GM18505 (cell line): ENCODE measurements around the gene OSBPL10.
"Not testable (repeated sequence)": the region's sequence is repeated elsewhere in the genome, so short reads cannot be mapped to it uniquely, and the experiment has no call there.

Source experiments
- ATAC-seq: cut with Tn5 transposase; IDR thresholded peaks from one replicate; pipeline ENCODE4 v1.9.1; 2021; ENCODE audit not compliant: unreplicated experiment
- POLR2A ChIP-seq: IDR thresholded peaks from 4 replicates; pipeline ENCODE4 v1.6.1; 2011; ENCODE audit warnings: borderline replicate concordance; ENCODE audit not compliant: insufficient read depth, insufficient read length; ENCODE audit errors: extremely low read depth

The OSBPL10 gene

DNA sequence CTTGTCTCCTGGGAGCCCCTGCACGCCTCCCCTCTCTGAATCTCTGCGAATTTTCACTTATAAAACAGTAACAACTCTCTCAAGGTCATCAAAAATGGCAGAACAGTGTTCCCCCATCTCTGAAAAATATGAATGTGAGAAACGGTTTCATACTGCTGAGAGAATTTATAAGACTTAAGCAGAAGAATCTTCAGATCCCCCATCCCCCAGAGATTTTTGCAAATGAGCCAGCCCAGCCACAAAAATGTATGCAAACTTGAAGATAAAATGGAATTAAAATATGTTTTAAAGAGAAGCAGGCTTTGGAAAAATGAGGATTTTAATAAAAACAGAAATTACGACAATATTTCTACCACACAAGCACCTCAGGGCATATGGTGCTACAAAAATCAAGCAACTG lies 275.3 kb downstream of the OSBPL10 start:
- ATAC-seq: no peak
- no peak for TF ChIP-seq POLR2A

DNA sequence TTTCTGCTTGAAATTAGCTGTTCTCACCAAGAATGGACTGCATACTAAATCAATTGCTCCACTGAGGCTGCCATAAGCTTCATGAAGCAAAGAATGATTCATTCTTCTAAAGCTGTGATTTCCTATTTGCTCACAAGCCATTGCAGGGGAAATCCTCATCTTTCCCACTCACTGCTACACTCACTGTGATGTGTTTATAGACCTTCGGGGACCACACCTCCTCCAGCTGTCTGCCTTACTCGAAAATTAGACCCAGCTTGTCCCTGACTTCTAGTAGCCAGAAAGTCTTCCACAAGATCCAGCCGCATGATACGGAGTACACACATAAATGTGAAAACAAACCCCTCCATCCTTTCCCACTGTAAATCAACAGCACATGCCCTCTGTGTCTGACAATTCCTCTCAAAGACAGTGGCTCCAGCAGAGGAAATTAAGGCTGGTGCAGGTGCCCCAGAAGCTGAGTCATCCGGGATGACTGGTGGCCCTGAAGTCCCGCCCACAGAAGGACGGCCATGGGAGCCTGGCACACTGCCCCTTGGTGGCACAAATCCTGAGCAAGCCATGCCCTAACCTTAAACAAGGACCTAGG lies 276.4 kb downstream of the OSBPL10 start:
- TF ChIP-seq POLR2A: no peak
- ATAC-seq: no peak

DNA sequence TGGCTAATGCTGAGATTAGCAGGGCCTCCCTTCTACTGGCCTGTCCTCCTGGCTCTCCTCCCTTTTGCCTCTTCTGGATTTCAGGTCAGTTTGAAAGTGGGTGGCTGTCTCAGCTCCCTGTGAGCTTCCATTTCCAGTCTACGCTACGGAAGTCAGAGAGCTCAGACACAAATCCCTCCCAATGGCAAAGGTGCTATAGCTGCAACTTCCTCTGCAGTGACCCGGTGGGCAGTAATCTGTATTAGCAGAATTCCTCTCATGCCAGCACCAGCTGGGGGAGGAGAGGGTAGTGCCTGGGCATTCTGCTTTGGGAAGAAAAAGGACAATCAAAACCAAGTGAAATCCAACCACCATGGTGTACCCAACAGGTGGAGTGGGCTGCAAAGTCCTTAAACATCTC lies 276.9 kb downstream of the OSBPL10 start:
- no peak for ATAC-seq
- TF ChIP-seq POLR2A: no peak

DNA sequence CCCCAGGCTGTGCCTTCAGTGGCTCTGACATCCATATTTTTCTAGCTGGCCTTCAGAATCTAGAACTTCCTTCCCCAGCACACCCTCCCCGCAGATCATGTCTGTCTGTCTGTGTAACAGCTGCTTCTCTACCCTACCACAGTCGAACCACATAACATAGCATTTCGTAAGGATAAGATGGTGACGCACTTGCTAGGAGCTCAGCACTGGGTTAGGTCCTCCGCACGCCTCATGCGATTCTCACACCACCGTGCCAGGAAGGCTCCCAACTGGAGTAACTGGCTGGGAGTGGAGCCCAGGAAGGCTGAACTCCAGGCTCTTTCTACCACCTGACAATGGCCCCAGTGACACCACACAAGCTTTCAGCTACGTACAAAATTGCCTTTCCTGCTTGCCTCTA lies 279.8 kb downstream of the OSBPL10 start:
- ATAC-seq: no peak
- TF ChIP-seq POLR2A: no peak

DNA sequence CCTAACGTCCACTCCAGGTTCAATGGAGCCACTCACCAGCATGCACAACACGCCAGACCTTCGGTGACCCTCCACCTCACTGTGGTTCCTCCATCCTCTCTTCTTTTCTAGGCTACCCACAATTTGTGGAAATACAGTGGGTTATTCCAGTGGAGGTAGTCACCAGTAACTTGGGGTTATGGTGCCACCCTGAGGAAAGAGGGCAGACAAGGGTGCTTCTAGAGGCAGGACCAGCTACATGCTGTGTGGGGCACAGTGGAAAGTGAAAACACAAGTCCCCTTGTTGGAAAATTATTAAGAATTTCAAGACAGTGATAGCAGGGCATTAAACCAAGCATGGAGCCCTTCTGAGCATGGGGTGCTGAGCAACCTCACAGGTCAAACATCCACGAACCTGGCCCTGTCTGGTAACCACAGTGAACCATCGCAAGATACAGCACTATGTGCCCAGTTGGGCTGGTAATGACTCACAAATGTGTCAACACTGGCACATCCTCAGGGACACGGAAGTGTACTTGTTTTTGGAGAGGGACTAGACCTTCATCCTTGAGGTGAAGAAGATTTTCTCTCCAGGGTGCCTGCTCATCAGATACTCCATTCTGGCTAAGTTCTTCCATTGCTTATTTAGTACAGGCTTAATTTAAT lies 281.6 kb downstream of the OSBPL10 start:
- ATAC-seq: no peak
- TF ChIP-seq POLR2A: no peak

DNA sequence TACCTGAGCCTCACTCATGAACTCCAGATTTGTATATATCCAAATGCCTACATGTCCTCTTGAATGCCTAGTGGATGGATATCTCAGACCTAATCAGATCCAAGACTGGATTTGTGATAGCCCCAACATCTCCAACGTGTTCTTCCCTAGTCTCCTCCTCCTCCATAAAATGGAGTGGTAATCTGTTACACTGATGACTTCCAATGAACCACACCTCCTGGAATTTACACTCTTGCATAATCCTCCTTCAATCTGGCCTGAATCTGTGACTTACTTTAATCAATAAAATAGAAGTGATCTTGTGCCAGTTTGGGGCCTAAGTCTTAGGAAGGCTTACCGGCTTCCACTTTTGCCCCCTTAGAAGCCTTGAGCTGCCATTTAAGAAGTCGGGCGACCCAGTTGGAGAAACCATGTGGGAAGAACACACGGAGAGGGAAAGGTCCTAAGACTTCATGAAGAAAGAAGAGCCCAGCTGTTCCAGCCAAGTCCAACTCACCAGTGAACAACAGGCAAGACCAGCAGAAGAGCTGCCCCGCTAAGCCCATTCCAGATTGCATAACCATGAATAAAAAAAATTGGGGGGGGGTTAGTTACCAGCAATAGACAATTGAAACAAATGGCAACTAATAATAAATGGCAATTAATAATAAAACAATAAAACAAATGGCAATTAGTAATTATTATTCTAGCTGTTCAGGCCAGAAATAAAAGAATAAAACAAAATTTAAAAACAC lies 284.1 kb downstream of the OSBPL10 start:
- TF ChIP-seq POLR2A: no peak
- no peak for ATAC-seq

DNA sequence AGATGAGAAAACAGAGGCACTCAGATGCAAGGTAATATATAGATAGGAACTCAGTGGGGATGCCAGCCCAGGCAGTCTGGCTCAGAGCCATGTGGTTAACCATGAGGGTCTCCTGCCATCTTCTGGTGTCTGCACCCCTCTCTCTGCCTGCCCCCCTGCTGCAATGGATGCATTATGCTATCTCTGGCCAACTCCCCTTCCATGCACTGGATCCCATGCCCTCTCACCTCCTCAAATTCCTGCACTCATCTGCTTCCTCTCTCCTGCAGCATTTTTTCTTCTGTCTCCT lies 285.1 kb downstream of the OSBPL10 start:
- ATAC-seq: no peak
- no peak for TF ChIP-seq POLR2A

DNA sequence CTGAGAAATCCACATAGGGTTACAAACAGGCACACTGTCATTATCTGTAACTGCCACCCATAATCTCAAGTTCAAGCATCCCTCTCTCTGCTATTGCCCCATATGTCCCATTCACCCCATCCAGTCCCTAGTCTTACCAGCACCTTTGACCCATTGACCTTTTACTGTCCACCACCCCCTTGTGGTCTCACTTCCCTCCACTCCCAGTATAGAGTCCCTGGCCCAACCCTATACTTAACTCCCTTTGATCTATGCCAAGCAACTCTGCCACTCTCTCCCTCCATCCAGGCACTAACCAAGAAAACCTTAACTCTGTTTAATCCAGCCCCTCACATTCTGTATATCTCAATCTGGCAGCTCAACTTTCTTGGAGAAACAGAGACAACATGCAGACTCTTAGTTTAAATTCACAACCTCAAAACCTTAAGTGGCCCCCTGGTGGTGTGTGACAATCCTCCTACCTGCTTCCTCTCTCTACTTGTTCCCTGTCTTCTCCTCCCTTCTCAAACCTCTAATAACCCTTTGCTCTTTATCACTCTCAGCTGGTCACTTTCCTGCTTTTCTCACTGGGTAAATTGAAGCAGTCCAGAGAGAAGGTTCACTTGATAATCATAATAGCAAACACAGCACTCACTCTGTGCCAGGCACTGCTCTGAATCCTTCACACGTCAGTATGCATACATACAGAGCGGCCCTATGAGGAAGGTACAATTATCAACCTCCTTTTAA lies 285.6 kb downstream of the OSBPL10 start:
- TF ChIP-seq POLR2A: no peak
- ATAC-seq: no peak

DNA sequence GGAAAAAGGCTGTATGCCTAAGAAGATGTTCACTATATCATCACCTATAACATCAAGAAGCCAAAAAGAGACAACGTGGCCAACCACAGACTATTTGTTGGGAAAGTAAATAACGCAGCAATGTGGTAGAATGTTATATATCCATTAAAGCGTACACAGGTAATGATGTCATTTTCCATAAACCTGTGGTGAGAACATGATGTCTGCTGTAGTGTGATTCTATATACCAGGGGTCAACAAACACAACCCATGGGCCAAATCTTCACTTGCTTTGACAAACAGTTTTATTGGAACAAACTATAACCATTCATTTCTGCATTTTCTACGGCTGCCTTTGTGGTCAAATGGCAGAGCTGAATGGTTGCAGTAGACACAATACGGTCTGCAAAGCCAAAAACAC lies 287.7 kb downstream of the OSBPL10 start:
- ATAC-seq: no peak
- no peak for TF ChIP-seq POLR2A

DNA sequence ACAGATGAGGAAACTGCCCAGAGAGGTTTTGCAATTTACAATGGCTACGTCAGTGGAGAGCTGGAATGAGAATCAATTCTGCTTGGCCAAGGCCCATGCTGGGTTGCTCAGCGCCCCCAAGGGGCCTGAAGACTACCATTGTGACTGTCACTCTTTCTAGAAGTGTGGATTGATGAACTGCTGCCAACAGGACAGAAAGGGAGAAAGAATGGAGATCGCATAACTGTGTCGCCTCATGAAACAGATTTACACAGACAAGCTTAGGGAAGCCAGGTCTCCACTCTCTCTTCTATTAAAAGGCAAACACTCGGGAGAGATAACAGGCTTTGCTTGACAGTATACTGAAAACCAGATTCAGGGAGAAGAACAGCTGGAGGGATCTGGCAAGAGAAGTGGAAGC lies 288.3 kb downstream of the OSBPL10 start:
- TF ChIP-seq POLR2A: no peak
- no peak for ATAC-seq

DNA sequence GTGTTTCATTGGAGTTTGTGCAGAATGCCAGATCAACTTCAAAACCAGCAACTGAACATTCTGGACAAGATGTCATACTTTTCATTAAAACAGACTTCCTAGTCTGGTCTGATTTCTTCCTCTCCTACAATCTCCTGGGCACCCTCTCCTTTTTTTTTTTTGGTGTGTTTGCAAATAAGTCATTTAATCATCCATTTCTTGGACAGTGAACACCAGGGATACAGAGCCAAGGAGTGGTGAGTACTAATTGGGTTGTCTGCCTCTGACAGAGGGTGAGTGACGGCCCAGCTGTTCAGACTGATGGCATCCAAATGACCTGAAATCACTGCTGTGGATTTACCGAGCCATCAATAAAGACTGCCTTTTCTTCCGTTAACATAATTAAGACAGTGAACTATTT lies 290.3 kb downstream of the OSBPL10 start:
- no peak for ATAC-seq
- TF ChIP-seq POLR2A: no peak

DNA sequence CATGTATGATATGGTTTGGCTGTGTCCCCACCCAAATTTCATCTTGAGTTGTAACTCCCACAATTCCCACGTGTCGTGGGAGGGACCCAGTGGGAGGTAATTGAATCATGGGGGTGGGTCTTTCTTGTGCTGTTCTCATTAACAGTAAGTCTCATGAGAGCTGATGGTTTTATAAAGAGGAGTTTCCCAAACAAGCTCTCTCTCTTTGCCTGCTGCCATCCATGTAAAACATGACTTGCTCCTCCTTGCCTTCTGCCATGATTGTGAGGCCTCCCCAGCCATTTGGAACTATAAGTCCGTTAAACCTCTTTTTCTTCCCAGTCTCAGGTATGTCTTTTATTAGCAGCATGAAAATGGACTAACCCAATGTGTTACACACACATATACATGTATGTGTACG lies 291.5 kb downstream of the OSBPL10 start:
- ATAC-seq: not testable (repeated sequence)

DNA sequence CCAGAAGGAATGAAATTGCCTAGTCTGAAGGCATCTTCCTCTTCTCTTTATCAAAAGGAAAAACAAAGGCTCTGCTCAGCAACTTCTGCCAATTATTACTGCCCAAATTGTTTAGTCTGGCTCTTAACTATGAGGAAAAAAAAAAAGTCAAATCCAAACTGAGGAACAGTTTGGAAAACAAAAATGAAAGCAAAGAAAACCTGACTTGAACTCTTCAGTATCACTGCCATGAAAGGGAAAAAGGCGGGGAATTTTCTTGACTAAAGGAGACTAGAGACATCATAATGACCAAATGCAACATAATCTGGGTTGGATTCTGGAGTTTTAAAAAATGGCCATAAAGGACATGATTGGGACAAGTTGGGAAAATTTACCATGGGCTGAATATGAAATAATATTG lies 292.1 kb downstream of the OSBPL10 start:
- ATAC-seq: no peak
- TF ChIP-seq POLR2A: no peak
